CD8-positive, alpha-beta memory T cell (primary cell): ENCODE results near the gene CYP2D6. TPM values are rescaled to one million over a fixed set of nuclear protein-coding genes. Genes with fewer than 3 reads are reported as not detected.
"Not testable (repeated sequence)": the region's sequence is repeated elsewhere in the genome, so short reads cannot be mapped to it uniquely, and the experiment has no call there.

Source experiments
- CTCF ChIA-PET: fragments of 350-600 bp; sonication (Branson Sonifier 250); formaldehyde crosslinking; loops from one replicate; lab custom pipeline; 2021; ENCODE audit warnings: antibody characterized with exemption; lab: Charles Lee
- POLR2A ChIA-PET: fragments of 350-600 bp; sonication (Branson Sonifier 250); formaldehyde crosslinking; loops from one replicate; lab custom pipeline; 2021; ENCODE audit warnings: antibody characterized with exemption; lab: Charles Lee
- DNase-seq, 5 donors: peaks; one replicate each; pipeline versions ENCODE4 v3.0.0 to v3.0.0-alpha.2; 2020 to 2022; ENCODE audit warnings: mixed read lengths in 1 of 5
- H3K27ac ChIP-seq: one replicate; pipeline ENCODE4 v1.7.0; 2013; ENCODE audit warnings: low read depth, mild to moderate bottlenecking, low read length, moderate library complexity
- H3K27me3 ChIP-seq: 2 replicates; pipeline ENCODE4 v1.7.0; 2013; ENCODE audit warnings: low read length, mild to moderate bottlenecking; ENCODE audit not compliant: insufficient read depth, poor library complexity, severe bottlenecking
- H3K36me3 ChIP-seq: 2 replicates; pipeline ENCODE4 v1.7.0; 2013; ENCODE audit warnings: mild to moderate bottlenecking, low read length, moderate library complexity; ENCODE audit not compliant: insufficient read depth
- H3K4me1 ChIP-seq: 2 replicates; pipeline ENCODE4 v1.7.0; 2013; ENCODE audit warnings: mild to moderate bottlenecking, low read length, moderate library complexity; ENCODE audit not compliant: insufficient read depth
- H3K4me3 ChIP-seq: 2 replicates; pipeline ENCODE4 v1.7.0; 2013; ENCODE audit warnings: mild to moderate bottlenecking, low read length
- H3K9me3 ChIP-seq: 2 replicates; pipeline ENCODE4 v1.7.0; 2013; ENCODE audit warnings: mild to moderate bottlenecking, low read length
- H3K27ac Mint-ChIP-seq, 8 donors: one replicate each; pipeline ENCODE4 v1.8.0; 2020 to 2021; ENCODE audit warnings: mixed read lengths in 8 of 8, mild to moderate bottlenecking in 6 of 8, inconsistent platforms in 3 of 8, moderate library complexity in 3 of 8
- H3K27me3 Mint-ChIP-seq, 2 donors: one replicate each; pipeline ENCODE4 v1.8.0; 2020 to 2021; ENCODE audit warnings: mixed read lengths in 2 of 2, mild to moderate bottlenecking in 1 of 2, moderate library complexity in 1 of 2
- H3K36me3 Mint-ChIP-seq, 3 donors: one replicate each; pipeline ENCODE4 v1.8.0; 2020 to 2021; ENCODE audit warnings: mixed read lengths in 3 of 3, inconsistent platforms in 1 of 3, mild to moderate bottlenecking in 1 of 3
- H3K4me1 Mint-ChIP-seq, 3 donors: one replicate each; pipeline ENCODE4 v1.8.0; 2020 to 2021; ENCODE audit warnings: mixed read lengths in 3 of 3, inconsistent platforms in 1 of 3, mild to moderate bottlenecking in 1 of 3
- H3K4me3 Mint-ChIP-seq, 7 donors: one replicate each; pipeline ENCODE4 v1.8.0; 2020 to 2021; ENCODE audit warnings: mixed read lengths in 7 of 7, mild to moderate bottlenecking in 6 of 7, moderate library complexity in 4 of 7, inconsistent platforms in 2 of 7
- H3K9me3 Mint-ChIP-seq, 5 donors: one replicate each; pipeline ENCODE4 v1.8.0; 2020 to 2022; ENCODE audit warnings: mixed read lengths in 5 of 5, mild to moderate bottlenecking in 3 of 5, moderate library complexity in 2 of 5, inconsistent platforms in 1 of 5
- polyA plus RNA-seq: library from polyadenylated mRNA; unstranded; fragments of 300-500 nt; fragmentation: Illumina TruSeq; gene quantifications from one replicate; pipeline ENCODE4 v1.2.3, GENCODE V29; 2021
- total RNA-seq, 2 experiments: library from RNA; stranded (reverse); gene quantifications; one replicate each; pipeline ENCODE4 v1.2.3, GENCODE V29; 2021

CYP2D6 gene
- total and polyA plus RNA-seq, 3 experiments from 2014 or later, result 0.26 to 2.2 (median 1.8) TPM

DNA sequence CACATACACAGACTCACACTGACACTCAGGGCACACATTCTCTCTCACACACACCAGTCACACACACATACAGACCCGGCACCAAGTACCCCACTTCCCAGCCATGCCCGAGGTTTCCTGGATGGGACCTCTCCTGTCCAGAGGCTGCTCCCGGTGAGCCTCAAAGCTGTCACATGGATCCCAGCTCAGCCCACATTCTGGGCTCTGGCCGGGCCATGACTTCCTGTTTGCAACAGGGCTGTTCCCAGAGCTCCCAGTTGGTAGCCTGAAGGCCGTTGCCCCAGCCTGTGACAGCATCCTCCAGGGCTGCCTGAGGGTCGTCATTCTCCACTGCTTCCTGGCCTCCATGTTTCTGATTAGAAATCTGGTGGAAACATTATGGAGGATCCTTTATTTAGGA is 14.6 kb upstream of the CYP2D6 start:
- no peaks in the 10 kb centered on the region for H3K27me3 ChIP-seq
- H3K36me3 Mint-ChIP-seq, result peaks cover 4 to 41% (median 15%) of the 10 kb centered on the region in 3 donors
- H3K27me3 Mint-ChIP-seq, result no peaks in the 10 kb centered on the region
- no peak overlapping the region for H3K27ac ChIP-seq
- no peak overlapping the region for H3K4me3 Mint-ChIP-seq
- DNase-seq, result no peak
- H3K4me1 Mint-ChIP-seq, result peaks cover 0 to 4% (median 2%) of the 10 kb centered on the region in 3 donors
- ChIA-PET CTCF (no interaction called here), POLR2A (no interaction called here)
- H3K4me3 ChIP-seq, result no peak overlapping the region
- H3K27ac Mint-ChIP-seq, result peak overlapping the region in 1 of 8 donors; percentile 55
- H3K4me1 ChIP-seq, result no peaks in the 10 kb centered on the region
- H3K9me3 ChIP-seq, result no peaks in the 10 kb centered on the region
- H3K36me3 ChIP-seq, result no peaks in the 10 kb centered on the region
- H3K9me3 Mint-ChIP-seq, result no peaks in the 10 kb centered on the region

DNA sequence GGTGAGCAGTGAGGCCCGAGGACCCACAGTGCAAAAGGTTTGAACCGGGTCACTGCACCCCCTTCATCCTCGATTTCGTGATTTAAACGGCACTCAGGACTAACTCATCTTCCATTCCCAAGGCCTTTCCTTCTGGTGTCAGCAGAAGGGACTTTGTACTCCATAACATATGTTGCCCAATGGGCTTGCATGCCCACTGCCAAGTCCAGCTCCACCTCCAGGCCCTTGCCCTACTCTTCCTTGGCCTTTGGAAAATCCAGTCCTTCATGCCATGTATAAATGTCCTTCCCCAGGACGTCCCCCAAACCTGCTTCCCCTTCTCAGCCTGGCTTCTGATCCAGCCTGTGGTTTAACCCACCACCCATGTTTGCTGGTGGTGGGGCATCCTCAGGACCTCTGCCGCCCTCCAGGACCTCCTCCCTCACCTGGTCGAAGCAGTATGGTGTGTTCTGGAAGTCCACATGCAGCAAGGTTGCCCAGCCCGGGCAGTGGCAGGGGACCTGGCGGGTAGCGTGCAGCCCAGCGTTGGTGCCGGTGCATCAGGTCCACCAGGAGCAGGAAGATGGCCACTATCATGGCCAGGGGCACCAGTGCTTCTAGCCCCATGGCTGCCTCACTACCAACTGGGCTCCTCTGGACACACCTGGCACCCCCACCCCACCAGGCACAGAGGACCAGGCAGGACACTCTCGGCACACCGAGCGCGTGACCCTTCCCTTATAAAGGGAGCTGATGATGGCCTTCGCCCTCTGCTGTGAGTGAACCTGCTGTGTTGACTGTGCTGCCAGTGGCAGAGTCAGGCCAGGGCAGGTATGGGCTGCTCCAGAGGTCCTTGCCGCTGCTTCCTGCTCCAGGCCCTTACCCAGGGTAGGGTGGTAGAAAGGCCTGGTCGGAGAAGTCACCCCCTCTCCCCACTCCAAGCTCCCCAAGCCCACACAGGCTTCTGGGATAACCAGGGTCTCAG is 13.5 kb upstream of the CYP2D6 start:
- H3K27me3 Mint-ChIP-seq, H3K4me1 Mint-ChIP-seq, H3K4me3 ChIP-seq, H3K9me3 ChIP-seq, H3K9me3 Mint-ChIP-seq, H3K27me3 ChIP-seq, H3K4me3 Mint-ChIP-seq, H3K36me3 ChIP-seq, DNase-seq, H3K27ac ChIP-seq, CTCF ChIA-PET, H3K4me1 ChIP-seq, POLR2A ChIA-PET: not testable (repeated sequence)
- Mint-ChIP-seq H3K27ac (peak overlapping the region in 1 of 8 donors; percentile 33), H3K36me3 (peaks cover 7 to 45% (median 13%) of the 10 kb centered on the region in 3 donors)

DNA sequence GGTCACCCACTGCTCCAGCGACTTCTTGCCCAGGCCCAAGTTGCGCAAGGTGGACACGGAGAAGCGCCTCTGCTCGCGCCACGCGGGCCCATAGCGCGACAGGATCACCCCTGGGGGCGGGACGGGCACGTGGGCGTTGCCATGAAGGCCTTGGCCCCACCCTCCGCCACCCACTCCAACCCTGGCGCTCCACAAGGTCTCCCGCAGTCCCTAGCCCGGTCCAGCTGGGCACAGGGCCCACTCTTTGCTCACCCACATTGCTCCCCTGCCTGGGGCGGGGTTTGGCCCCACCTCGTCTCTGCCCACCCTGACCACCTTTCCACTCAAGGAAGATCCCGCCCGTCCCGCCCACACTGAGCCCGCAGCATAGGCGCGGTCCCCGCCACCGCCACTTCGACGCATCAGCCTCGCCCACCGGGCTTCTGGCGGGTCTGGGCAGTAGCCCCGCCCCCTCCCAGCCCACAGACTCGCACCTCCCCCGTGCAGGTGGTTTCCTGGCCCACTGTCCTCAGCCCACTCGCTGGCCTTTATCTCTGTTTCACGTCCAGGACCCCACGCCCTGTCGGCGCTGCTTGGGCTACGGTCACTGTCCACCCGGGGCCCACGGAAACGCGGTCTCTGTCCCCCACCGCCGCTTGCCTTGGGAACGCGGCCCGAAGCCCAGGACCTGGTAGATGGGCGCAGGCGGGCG is 12.3 kb upstream of the CYP2D6 start:
- Mint-ChIP-seq H3K27ac (no peak overlapping the region), H3K27me3 (no peaks in the 10 kb centered on the region), H3K9me3 (no peaks in the 10 kb centered on the region), H3K36me3 (peaks cover 9 to 39% (median 10%) of the 10 kb centered on the region in 3 donors), H3K4me3 (no peak overlapping the region), H3K4me1 (peaks cover 0 to 4% (median 2%) of the 10 kb centered on the region in 3 donors)
- Histone ChIP-seq H3K27me3 (no peaks in the 10 kb centered on the region), H3K4me1 (no peaks in the 10 kb centered on the region), H3K9me3 (no peaks in the 10 kb centered on the region), H3K4me3 (no peak overlapping the region), H3K36me3 (no peaks in the 10 kb centered on the region), H3K27ac (no peak overlapping the region)
- CTCF ChIA-PET, result no interaction called here
- no peak for DNase-seq
- POLR2A ChIA-PET, result no interaction called here

DNA sequence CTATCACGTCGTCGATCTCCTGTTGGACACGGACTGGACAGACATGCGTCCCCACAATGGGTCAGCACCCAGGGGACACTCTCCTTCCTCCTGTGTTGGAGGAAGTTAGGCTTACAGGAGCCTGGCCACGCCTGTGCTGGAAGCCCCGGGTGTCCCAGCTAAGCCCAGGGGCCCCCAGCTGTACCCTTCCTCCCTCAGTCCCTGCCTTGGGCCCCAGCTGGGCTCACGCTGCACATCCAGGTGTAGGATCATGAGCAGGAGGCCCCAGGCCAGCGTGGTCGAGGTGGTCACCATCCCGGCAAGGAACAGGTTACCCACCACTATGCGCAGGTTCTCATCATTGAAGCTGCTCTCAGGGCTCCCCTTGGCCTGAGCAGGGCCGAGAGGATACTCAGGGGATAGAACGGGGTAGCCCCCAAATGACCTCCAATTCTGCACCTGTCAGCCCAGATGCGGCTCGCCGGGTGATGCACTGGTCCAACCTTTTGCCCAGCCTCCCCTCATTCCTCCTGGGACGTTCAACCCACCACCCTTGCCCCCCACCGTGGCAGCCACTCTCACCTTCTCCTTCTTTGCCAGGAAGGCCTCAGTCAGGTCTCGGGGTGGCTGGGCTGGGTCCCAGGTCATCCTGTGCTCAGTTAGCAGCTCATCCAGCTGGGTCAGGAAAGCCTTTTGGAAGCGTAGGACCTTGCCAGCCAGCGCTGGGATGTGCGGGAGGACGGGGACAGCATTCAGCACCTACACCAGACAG is 10.9 kb upstream of the CYP2D6 start:
- H3K27ac Mint-ChIP-seq, H3K9me3 ChIP-seq, CTCF ChIA-PET, H3K9me3 Mint-ChIP-seq, H3K36me3 ChIP-seq, H3K4me1 ChIP-seq, POLR2A ChIA-PET, H3K4me3 Mint-ChIP-seq, H3K27me3 ChIP-seq, H3K27me3 Mint-ChIP-seq, H3K4me3 ChIP-seq, H3K27ac ChIP-seq, H3K4me1 Mint-ChIP-seq: not testable (repeated sequence)
- peaks cover 2 to 30% (median 10%) of the 10 kb centered on the region in 3 donors for H3K36me3 Mint-ChIP-seq
- peak in 1 of 5 donors; percentile 14 for DNase-seq

DNA sequence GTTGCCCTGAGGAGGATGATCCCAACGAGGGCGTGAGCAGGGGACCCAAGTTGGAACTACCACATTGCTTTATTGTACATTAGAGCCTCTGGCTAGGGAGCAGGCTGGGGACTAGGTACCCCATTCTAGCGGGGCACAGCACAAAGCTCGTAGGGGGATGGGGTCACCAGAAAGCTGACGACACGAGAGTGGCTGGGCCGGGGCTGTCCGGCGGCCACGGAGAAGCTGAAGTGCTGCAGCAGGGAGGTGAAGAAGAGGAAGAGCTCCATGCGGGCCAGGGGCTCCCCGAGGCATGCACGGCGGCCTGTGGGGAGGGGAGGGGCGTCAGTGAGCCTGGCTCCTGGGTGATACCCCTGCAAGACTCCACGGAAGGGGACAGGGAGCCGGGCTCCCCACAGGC is 9.5 kb upstream of the CYP2D6 start:
- H3K36me3 Mint-ChIP-seq, result peaks cover 0 to 26% (median 6%) of the 10 kb centered on the region in 3 donors
- POLR2A ChIA-PET, H3K27ac Mint-ChIP-seq, H3K36me3 ChIP-seq, H3K27me3 Mint-ChIP-seq, H3K4me3 ChIP-seq, H3K4me1 Mint-ChIP-seq, H3K27me3 ChIP-seq, H3K9me3 ChIP-seq, H3K4me1 ChIP-seq, H3K4me3 Mint-ChIP-seq, DNase-seq, H3K27ac ChIP-seq, CTCF ChIA-PET, H3K9me3 Mint-ChIP-seq: not testable (repeated sequence)

DNA sequence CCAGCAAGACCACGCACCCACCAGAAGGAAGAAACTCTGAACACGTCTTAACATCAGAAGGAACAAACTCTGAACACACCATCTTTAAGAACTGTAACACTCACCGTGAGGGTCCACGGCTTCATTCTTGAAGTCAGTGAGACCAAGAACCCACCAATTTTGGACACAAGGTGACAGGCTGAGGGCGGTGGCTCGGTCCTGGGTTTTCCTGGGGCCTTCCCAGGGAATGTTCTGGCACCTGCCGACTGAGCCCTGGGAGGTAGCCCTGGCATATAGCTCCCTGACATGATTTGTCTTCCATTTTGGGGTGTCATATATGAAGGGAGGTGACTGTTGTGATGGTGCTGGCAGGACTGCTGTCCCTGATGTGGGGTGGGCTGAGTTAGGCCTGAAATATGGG is 8.9 kb upstream of the CYP2D6 start:
- H3K4me1 ChIP-seq, H3K9me3 Mint-ChIP-seq, CTCF ChIA-PET, H3K4me3 ChIP-seq, H3K9me3 ChIP-seq, H3K27ac Mint-ChIP-seq, H3K36me3 ChIP-seq, POLR2A ChIA-PET, DNase-seq, H3K27me3 Mint-ChIP-seq, H3K27me3 ChIP-seq, H3K27ac ChIP-seq, H3K4me1 Mint-ChIP-seq, H3K4me3 Mint-ChIP-seq: not testable (repeated sequence)
- peaks cover 0 to 23% (median 6%) of the 10 kb centered on the region in 3 donors for H3K36me3 Mint-ChIP-seq

DNA sequence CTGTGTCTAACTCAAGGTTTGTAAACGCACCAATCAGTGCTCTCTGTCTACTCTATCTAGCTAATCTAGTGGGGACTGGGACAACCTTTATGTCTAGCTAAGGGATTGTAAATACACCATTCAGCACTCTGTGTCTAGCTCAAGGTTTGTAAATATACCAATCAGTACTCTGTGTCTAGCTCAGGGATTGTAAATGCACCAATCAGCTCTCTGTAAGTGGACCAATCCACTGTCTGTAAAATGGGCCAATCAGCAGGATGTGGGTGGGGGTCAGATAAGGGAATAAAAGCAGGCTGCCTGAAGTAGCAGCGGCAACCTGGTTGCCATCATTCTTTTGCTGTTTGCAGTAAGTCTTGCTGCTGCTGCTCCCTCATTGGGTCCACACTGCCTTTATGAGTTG is 8.4 kb upstream of the CYP2D6 start:
- no peaks in the 10 kb centered on the region for H3K27me3 ChIP-seq
- H3K27ac ChIP-seq, result no peak overlapping the region
- DNase-seq, result no peak
- ChIA-PET CTCF (no interaction called here), POLR2A (no interaction called here)
- H3K27ac Mint-ChIP-seq, result peak overlapping the region in 1 of 8 donors; percentile 69
- no peaks in the 10 kb centered on the region for H3K9me3 ChIP-seq
- no peaks in the 10 kb centered on the region for H3K27me3 Mint-ChIP-seq
- no peaks in the 10 kb centered on the region for H3K36me3 ChIP-seq
- no peaks in the 10 kb centered on the region for H3K4me1 ChIP-seq
- no peaks in the 10 kb centered on the region for H3K4me1 Mint-ChIP-seq
- no peak overlapping the region for H3K4me3 ChIP-seq
- no peaks in the 10 kb centered on the region for H3K9me3 Mint-ChIP-seq
- no peak overlapping the region for H3K4me3 Mint-ChIP-seq
- peaks cover 0 to 23% (median 6%) of the 10 kb centered on the region in 3 donors for H3K36me3 Mint-ChIP-seq
